ENCODE results near the gene SLC4A5.

Gene SLC4A5

DNA sequence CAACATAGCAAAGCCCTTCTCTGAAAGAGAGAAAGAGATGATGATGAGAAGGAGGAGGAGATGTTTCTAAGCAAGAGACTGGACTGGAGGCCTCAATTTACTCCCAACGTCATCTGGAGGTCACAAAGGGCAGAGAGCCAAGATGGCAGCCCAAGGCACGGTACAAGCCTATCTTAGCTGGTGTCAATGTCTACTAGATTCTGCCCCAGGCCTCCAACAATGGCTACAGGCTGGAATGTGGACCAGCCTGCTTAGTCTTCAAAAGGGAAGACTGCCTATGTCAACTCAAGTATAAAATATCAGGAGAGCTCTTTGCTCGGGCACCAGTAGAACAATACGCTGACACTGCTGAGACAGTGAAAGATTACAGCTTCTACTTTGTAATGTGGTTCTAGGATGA is 6.7 kb upstream of the SLC4A5 start:
- Histone ChIP-seq H3K9me2 (replicated peaks; ENCODE audit: control insufficient read depth, low read length) (no peaks in the 10 kb centered on the region), H3K4me3 (ENCODE audit: low read length) (no peak overlapping the region), H3K4me1 (ENCODE audit: control insufficient read depth, low read length) (no peaks in the 10 kb centered on the region), H3K9me3 (ENCODE audit: control insufficient read depth, insufficient read depth, low read length) (no peaks in the 10 kb centered on the region), H3K27me3 (ENCODE audit: control insufficient read depth, low read length) (peaks cover 21% of the 10 kb centered on the region), H3K79me2 (ENCODE audit: control insufficient read depth, low read length) (no peaks in the 10 kb centered on the region), H3F3A (ENCODE audit: control insufficient read depth, insufficient read depth) (no peaks in the 10 kb centered on the region), H3K4me2 (ENCODE audit: low read length) (no peak overlapping the region), H4K20me1 (ENCODE audit: control insufficient read depth, insufficient read depth, low read depth, low read length) (no peaks in the 10 kb centered on the region), H3K27ac (ENCODE audit: low read depth, low read length) (no peak overlapping the region), H3K36me3 (ENCODE audit: control insufficient read depth, low read length) (no peaks in the 10 kb centered on the region)
- no peak for TF ChIP-seq EZH2phosphoT487 (IDR thresholded peaks at IDR 0.05; ENCODE audit: borderline replicate concordance, low read length)
- TF ChIP-seq, protein P1, sequence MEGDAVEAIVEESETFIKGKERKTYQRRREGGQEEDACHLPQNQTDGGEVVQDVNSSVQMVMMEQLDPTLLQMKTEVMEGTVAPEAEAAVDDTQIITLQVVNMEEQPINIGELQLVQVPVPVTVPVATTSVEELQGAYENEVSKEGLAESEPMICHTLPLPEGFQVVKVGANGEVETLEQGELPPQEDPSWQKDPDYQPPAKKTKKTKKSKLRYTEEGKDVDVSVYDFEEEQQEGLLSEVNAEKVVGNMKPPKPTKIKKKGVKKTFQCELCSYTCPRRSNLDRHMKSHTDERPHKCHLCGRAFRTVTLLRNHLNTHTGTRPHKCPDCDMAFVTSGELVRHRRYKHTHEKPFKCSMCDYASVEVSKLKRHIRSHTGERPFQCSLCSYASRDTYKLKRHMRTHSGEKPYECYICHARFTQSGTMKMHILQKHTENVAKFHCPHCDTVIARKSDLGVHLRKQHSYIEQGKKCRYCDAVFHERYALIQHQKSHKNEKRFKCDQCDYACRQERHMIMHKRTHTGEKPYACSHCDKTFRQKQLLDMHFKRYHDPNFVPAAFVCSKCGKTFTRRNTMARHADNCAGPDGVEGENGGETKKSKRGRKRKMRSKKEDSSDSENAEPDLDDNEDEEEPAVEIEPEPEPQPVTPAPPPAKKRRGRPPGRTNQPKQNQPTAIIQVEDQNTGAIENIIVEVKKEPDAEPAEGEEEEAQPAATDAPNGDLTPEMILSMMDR (IDR thresholded peaks at IDR 0.05; ENCODE audit: low read depth, low read length, poor library complexity, severe bottlenecking) = no peak

DNA sequence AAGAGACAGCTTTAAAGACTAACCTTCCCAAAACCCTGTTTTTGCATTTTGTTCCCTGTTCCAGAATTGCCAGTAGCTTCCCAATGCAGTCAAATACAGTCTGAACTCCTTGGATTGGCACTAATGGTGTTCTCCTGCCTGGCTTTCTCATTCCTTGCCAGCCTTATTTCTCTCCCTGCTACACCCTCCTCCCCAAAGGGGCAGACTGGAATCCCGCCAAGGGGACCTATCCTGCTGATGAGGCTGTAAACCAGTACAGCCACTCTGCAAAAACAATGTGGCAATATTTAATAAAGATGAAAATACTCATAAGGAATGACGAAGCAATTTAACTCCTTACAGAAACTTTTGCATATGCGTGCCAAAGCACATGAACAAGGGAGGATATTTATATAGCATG is 4.5 kb upstream of the SLC4A5 start:
- H3K27ac ChIP-seq (ENCODE audit: low read depth, low read length) = no peak overlapping the region
- peaks cover 36% of the 10 kb centered on the region for H3K27me3 ChIP-seq (ENCODE audit: control insufficient read depth, low read length)
- H3K79me2 ChIP-seq (ENCODE audit: control insufficient read depth, low read length) = no peaks in the 10 kb centered on the region
- H3K4me3 ChIP-seq (ENCODE audit: low read length) = no peak overlapping the region
- H3K9me2 ChIP-seq (replicated peaks; ENCODE audit: control insufficient read depth, low read length) = no peaks in the 10 kb centered on the region
- TF ChIP-seq, protein P1 (IDR thresholded peaks at IDR 0.05; ENCODE audit: low read depth, low read length, poor library complexity, severe bottlenecking) = no peak
- TF ChIP-seq EZH2phosphoT487 (IDR thresholded peaks at IDR 0.05; ENCODE audit: borderline replicate concordance, low read length) = no peak
- H3K4me1 ChIP-seq (ENCODE audit: control insufficient read depth, low read length) = no peaks in the 10 kb centered on the region
- no peaks in the 10 kb centered on the region for H3K36me3 ChIP-seq (ENCODE audit: control insufficient read depth, low read length)
- H3K4me2 ChIP-seq (ENCODE audit: low read length) = no peak overlapping the region
- H4K20me1 ChIP-seq (ENCODE audit: control insufficient read depth, insufficient read depth, low read depth, low read length) = no peaks in the 10 kb centered on the region
- no peaks in the 10 kb centered on the region for H3K9me3 ChIP-seq (ENCODE audit: control insufficient read depth, insufficient read depth, low read length)
- no peaks in the 10 kb centered on the region for H3F3A ChIP-seq (ENCODE audit: control insufficient read depth, insufficient read depth)

DNA sequence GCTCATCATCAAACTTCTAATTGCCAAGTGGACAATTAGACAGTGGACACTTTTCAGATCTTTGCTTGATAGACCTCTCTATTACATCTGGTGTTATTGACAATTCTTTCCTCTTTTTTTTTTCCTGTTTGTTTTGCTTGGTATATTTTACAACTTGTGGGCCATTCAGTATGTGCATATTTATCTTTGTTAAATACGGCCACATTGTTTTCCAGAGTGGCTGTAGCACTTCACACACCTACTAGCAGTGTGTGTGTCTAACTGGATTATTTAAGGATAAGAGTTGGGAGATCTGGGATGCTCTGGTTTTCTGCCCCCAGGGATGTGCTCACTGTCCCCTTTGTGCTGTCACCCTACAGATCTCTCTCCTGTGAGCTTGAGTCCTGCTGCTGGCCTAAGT is 4.1 kb upstream of the SLC4A5 start:
- Histone ChIP-seq H3K36me3 (ENCODE audit: control insufficient read depth, low read length) (no peaks in the 10 kb centered on the region), H3K4me3 (ENCODE audit: low read length) (no peak overlapping the region), H3K9me3 (ENCODE audit: control insufficient read depth, insufficient read depth, low read length) (no peaks in the 10 kb centered on the region), H4K20me1 (ENCODE audit: control insufficient read depth, insufficient read depth, low read depth, low read length) (no peaks in the 10 kb centered on the region), H3F3A (ENCODE audit: control insufficient read depth, insufficient read depth) (no peaks in the 10 kb centered on the region), H3K4me2 (ENCODE audit: low read length) (no peak overlapping the region), H3K27ac (ENCODE audit: low read depth, low read length) (no peak overlapping the region), H3K79me2 (ENCODE audit: control insufficient read depth, low read length) (no peaks in the 10 kb centered on the region), H3K9me2 (replicated peaks; ENCODE audit: control insufficient read depth, low read length) (no peaks in the 10 kb centered on the region), H3K27me3 (ENCODE audit: control insufficient read depth, low read length) (peaks cover 41% of the 10 kb centered on the region), H3K4me1 (ENCODE audit: control insufficient read depth, low read length) (no peaks in the 10 kb centered on the region)
- no peak for TF ChIP-seq EZH2phosphoT487 (IDR thresholded peaks at IDR 0.05; ENCODE audit: borderline replicate concordance, low read length)
- TF ChIP-seq, protein P1 (IDR thresholded peaks at IDR 0.05; ENCODE audit: low read depth, low read length, poor library complexity, severe bottlenecking) = no peak

All from DOHH2 (cell line).